DOHH2 (cell line): ENCODE results near the gene METTL21C.

ENCODE experiments used
- CTCF ChIP-seq: fragments of 200-600 bp; sonication (generic); IDR thresholded peaks from one replicate; pipeline ENCODE4 v1.5.1; 2014; ENCODE audit warnings: antibody characterized with exemption, mild to moderate bottlenecking, low read depth, low read length; ENCODE audit not compliant: poor library complexity, severe bottlenecking
- EZH2phosphoT487 ChIP-seq: fragments of 200-600 bp; sonication (generic); IDR thresholded peaks from 2 replicates; pipeline ENCODE4 v1.6.1; 2017; ENCODE audit warnings: borderline replicate concordance, mild to moderate bottlenecking, antibody characterized with exemption, low read length, moderate library complexity, mixed read lengths

GRCh38 chr13:102677122-102677521 is 17.7 kb downstream of the METTL21C start:
- TF ChIP-seq CTCF (no peak), EZH2phosphoT487 (no peak)
